K562 (cell line): ENCODE measurements around the gene COL1A1. TPM values are rescaled to one million over a fixed set of nuclear protein-coding genes. Genes with fewer than 3 reads are reported as not detected.

Experiments used
- ARNT ChIP-seq, 2 experiments: fragments of 450-650 bp; IDR thresholded peaks; 2 replicates each; pipeline ENCODE4 v1.6.1; 2016; ENCODE audit warnings: mild to moderate bottlenecking in 1 of 2
- DACH1 ChIP-seq: fragments of 450-650 bp; IDR thresholded peaks from 2 replicates; pipeline ENCODE4 v1.6.1; 2018; ENCODE audit not compliant: partially characterized antibody
- ESRRB ChIP-seq: fragments of 250-450 bp; sonication (Bioruptor Pico); IDR thresholded peaks from 2 replicates; pipeline ENCODE4 v1.5.0; 2020; ENCODE audit warnings: mild to moderate bottlenecking, moderate library complexity, borderline replicate concordance
- ETV6 ChIP-seq, 3 experiments: fragments of 150-350 bp in 1 of 3; sonication (generic) in 1 of 3; formaldehyde crosslinking in 1 of 3; IDR thresholded peaks; 2 replicates each; pipeline versions ENCODE4 v1.6.1 to v1.8.0; 2014 to 2022; ENCODE audit warnings: borderline replicate concordance in 2 of 3, low read depth in 2 of 3, antibody characterized with exemption in 1 of 3, low read length in 1 of 3, mild to moderate bottlenecking in 1 of 3, missing genetic modification reagents in 1 of 3
- HNRNPLL ChIP-seq: fragments of 200-400 bp; formaldehyde crosslinking; IDR thresholded peaks from 2 replicates; pipeline ENCODE4 v1.6.1; 2017; ENCODE audit warnings: low read length, low read depth, mild to moderate bottlenecking; ENCODE audit not compliant: poor library complexity, severe bottlenecking
- KDM2B ChIP-seq: fragments of 250-450 bp; sonication (Bioruptor Pico); IDR thresholded peaks from 2 replicates; pipeline ENCODE4 v1.8.0; 2021; ENCODE audit warnings: mild to moderate bottlenecking, moderate library complexity
- MED1 ChIP-seq: sonication (generic); formaldehyde crosslinking; IDR thresholded peaks from 2 replicates; pipeline ENCODE4 v1.8.1; 2023; ENCODE audit warnings: missing genetic modification reagents, borderline replicate concordance
- NR1H2 ChIP-seq: sonication (generic); formaldehyde crosslinking; IDR thresholded peaks from 2 replicates; pipeline ENCODE4 v1.4.0; 2020; ENCODE audit warnings: mild to moderate bottlenecking, missing genetic modification reagents
- RNF2 ChIP-seq: sonication (generic); IDR thresholded peaks from 2 replicates; pipeline ENCODE4 v1.6.1; 2016
- SPI1 ChIP-seq: IDR thresholded peaks from 2 replicates; pipeline ENCODE4 v1.6.1; 2011; ENCODE audit warnings: low read depth, low read length, control low read depth, borderline replicate concordance
- TFAM ChIP-seq: fragments of 250-450 bp; sonication (Bioruptor Pico); conservative IDR thresholded peaks from 2 replicates; pipeline ENCODE4 v1.5.0; 2021; ENCODE audit warnings: mild to moderate bottlenecking, moderate library complexity
- ZFP1 ChIP-seq: fragments of 450-650 bp; formaldehyde crosslinking; IDR thresholded peaks from 2 replicates; pipeline ENCODE4 v1.4.0; 2020; ENCODE audit warnings: mild to moderate bottlenecking, mixed read lengths
- ZNF121 ChIP-seq: sonication (generic); formaldehyde crosslinking; conservative IDR thresholded peaks from 2 replicates; pipeline ENCODE4 v1.8.0; 2022; ENCODE audit warnings: missing genetic modification reagents
- ZNF124 ChIP-seq: sonication (generic); formaldehyde crosslinking; IDR thresholded peaks from 2 replicates; pipeline ENCODE4 v1.8.1; 2022; ENCODE audit warnings: missing genetic modification reagents
- ZNF133 ChIP-seq: fragments of 250-450 bp; sonication (Bioruptor Pico); IDR thresholded peaks from 2 replicates; pipeline ENCODE4 v1.4.0; 2020; ENCODE audit warnings: mild to moderate bottlenecking
- ZNF175 ChIP-seq: fragments of 200-800 bp; sonication (Bioruptor generic); IDR thresholded peaks from 2 replicates; pipeline ENCODE4 v1.6.1; 2016; ENCODE audit warnings: low read depth, mild to moderate bottlenecking, missing genetic modification characterization, missing compliant biosample characterization
- ZNF408 ChIP-seq: fragments of 250-450 bp; sonication (Bioruptor Pico); IDR thresholded peaks from 2 replicates; pipeline ENCODE4 v1.4.0; 2020; ENCODE audit warnings: low read depth, mild to moderate bottlenecking, moderate library complexity
- ZNF41 ChIP-seq: fragments of 250-450 bp; sonication (Bioruptor Pico); conservative IDR thresholded peaks from 2 replicates; pipeline ENCODE4 v1.4.0; 2020; ENCODE audit warnings: mild to moderate bottlenecking
- polyA plus RNA-seq, 8 experiments: library from polyadenylated mRNA; depleted of rRNA in 4 of 8; stranded (reverse) in 5 of 8; unstranded in 3 of 8; fragments of >200 nt; fragmentation: Nextera tagmentation in 2 of 8; fragmentation: Illumina TruSeq in 1 of 8; extraction: Ambion mirVana in 2 of 8; extraction: Trizol in 1 of 8; gene quantifications; 2 replicates each; pipeline versions ENCODE4 v1.2.1 to v1.2.3, GENCODE V29; 2011 to 2014; ENCODE audit warnings: inconsistent platforms in 1 of 8, missing spikeins in 1 of 8
- total RNA-seq, 7 experiments: library from RNA; depleted of rRNA in 6 of 7; stranded (reverse); fragments of >200 nt in 6 of 7; fragmentation: Illumina TruSeq in 2 of 7; extraction: Trizol in 2 of 7; gene quantifications; 2 replicates each; pipeline versions ENCODE4 v1.2.1 to v1.2.3, GENCODE V29; 2011 to 2021; ENCODE audit warnings: low replicate concordance in 1 of 7
- TF ChIP-seq, protein P1 (sequence below): fragments of 250-450 bp; sonication (Bioruptor Pico); IDR thresholded peaks from 2 replicates; pipeline ENCODE4 v1.8.0; 2021; ENCODE audit warnings: moderate library complexity, mild to moderate bottlenecking, inconsistent platforms
- TF ChIP-seq, protein P2 (sequence below), 2 experiments: fragments of 450-650 bp; formaldehyde crosslinking in 1 of 2; IDR thresholded peaks; 2 replicates each; pipeline versions ENCODE4 v1.4.0 to v1.6.1; 2014 to 2020; ENCODE audit warnings: mild to moderate bottlenecking in 2 of 2, borderline replicate concordance in 1 of 2, low read depth in 1 of 2

The COL1A1 gene
- total and polyA plus RNA-seq, 9 of the 15 experiments (the other 6 are each of a cell fraction or from before 2014, with no cell fraction given): 0.04 to 3.4 (median 0.18) TPM

DNA sequence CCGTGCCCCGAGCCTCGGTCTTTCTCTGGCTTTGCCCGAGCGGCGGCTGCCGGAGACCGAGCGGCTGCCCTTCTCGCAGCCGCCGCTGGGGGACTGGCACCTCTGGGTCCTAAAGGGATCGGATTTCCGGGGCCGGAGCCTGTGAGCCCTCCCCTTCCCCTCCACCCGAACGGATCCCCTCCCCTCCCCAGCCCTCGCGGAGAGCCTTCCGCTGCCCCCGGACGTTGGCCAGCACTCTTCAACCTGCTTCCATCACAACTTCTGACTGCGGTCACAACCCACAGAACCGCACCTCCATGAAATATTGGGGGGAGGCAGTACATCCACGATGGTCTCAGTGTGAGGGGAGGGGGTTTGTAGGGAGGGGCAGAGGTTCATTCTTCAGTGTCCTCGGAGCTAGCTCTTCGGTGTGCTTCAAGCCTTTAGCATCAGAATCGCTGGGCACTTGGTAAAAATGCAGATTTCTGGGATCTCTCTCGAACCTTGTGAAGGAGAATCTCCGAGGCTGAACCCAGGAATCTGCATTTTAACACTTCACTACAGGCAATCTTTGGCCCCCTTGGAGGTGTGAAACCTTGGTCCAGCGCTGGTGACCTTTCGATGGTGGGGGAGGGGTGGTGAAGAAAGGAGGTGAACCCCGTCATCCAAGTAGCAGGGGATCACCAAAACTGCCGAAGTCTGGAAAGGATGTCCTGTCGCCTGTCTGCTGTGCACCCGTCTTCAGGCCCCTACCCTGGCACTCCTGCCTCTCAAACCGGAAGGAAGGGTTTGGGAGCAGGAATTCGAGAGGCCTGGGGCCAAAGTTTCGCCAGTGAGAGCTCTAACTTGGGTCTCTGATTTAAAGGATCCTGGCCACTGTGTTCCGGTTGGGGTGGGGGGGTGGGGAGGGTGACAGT is 50.1 kb downstream of the COL1A1 start (continued):
- TF ChIP-seq ETV6 (IDR thresholded peaks at IDR 0.05; ENCODE audit: borderline replicate concordance in 1 of 2, low read depth in 2 of 2, low read length in 1 of 2) (peak in 1 of 2 experiments; percentile 33; a peak in 1 of 4 replicates), ETV6 (CRISPR knock-in tag; IDR thresholded peaks at IDR 0.05; ENCODE audit: borderline replicate concordance) (no peak), ZNF175 (no peak), ESRRB (CRISPR knock-in tag) (0 out of 2 replicates have a peak, but pooled peaks have one; percentile 30), HNRNPLL (no peak), ZNF124 (CRISPR knock-in tag) (no peak), NR1H2 (CRISPR knock-in tag) (no peak), ZNF133 (no peak), KDM2B (CRISPR knock-in tag) (no peak), TFAM (CRISPR knock-in tag) (no peak), ZFP1 (CRISPR knock-in tag) (no peak), ZNF41 (no peak), RNF2 (peak; percentile 47; the same call in 1 of the 2 replicates), MED1 (no peak), ARNT (IDR thresholded peaks at IDR 0.05) (peak in 1 of 2 experiments; percentile 44; a peak in 1 of 4 replicates), ZNF121 (CRISPR knock-in tag) (no peak), ZNF408 (CRISPR knock-in tag) (no peak), SPI1 (0 out of 2 replicates have a peak, but pooled peaks have one; percentile 12), DACH1 (no peak)
- TF ChIP-seq, protein P1, sequence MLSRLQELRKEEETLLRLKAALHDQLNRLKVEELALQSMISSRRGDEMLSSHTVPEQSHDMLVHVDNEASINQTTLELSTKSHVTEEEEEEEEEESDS (CRISPR knock-in tag): no peak
- TF ChIP-seq, protein P2, sequence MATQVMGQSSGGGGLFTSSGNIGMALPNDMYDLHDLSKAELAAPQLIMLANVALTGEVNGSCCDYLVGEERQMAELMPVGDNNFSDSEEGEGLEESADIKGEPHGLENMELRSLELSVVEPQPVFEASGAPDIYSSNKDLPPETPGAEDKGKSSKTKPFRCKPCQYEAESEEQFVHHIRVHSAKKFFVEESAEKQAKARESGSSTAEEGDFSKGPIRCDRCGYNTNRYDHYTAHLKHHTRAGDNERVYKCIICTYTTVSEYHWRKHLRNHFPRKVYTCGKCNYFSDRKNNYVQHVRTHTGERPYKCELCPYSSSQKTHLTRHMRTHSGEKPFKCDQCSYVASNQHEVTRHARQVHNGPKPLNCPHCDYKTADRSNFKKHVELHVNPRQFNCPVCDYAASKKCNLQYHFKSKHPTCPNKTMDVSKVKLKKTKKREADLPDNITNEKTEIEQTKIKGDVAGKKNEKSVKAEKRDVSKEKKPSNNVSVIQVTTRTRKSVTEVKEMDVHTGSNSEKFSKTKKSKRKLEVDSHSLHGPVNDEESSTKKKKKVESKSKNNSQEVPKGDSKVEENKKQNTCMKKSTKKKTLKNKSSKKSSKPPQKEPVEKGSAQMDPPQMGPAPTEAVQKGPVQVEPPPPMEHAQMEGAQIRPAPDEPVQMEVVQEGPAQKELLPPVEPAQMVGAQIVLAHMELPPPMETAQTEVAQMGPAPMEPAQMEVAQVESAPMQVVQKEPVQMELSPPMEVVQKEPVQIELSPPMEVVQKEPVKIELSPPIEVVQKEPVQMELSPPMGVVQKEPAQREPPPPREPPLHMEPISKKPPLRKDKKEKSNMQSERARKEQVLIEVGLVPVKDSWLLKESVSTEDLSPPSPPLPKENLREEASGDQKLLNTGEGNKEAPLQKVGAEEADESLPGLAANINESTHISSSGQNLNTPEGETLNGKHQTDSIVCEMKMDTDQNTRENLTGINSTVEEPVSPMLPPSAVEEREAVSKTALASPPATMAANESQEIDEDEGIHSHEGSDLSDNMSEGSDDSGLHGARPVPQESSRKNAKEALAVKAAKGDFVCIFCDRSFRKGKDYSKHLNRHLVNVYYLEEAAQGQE (IDR thresholded peaks at IDR 0.05; ENCODE audit: borderline replicate concordance): no peak
- TF ChIP-seq, protein P2 (CRISPR knock-in tag; IDR thresholded peaks at IDR 0.05; ENCODE audit: low read depth): no peak
